H9 (cell line): ENCODE measurements around the gene UBTF. TPM values are rescaled to one million over a fixed set of nuclear protein-coding genes. Genes with fewer than 3 reads are reported as not detected.

Source experiments
- DNase-seq: peaks from one replicate; pipeline ENCODE4 v3.0.0-alpha.2; 2017
- H2AFZ ChIP-seq: one replicate; pipeline ENCODE4 v1.6.1; 2013; ENCODE audit warnings: mild to moderate bottlenecking, low read length, control low read depth, moderate library complexity
- H2AK5ac ChIP-seq: 2 replicates; pipeline ENCODE4 v1.6.1; 2013; ENCODE audit warnings: low read length, control low read depth, mixed read lengths; ENCODE audit not compliant: insufficient read length
- H2BK120ac ChIP-seq: one replicate; pipeline ENCODE4 v1.6.1; 2013; ENCODE audit warnings: low read depth, mild to moderate bottlenecking, low read length, control low read depth, inconsistent platforms; ENCODE audit not compliant: poor library complexity, severe bottlenecking
- H2BK12ac ChIP-seq: 2 replicates; pipeline ENCODE4 v1.6.1; 2013; ENCODE audit warnings: low read length, control low read depth, mixed read lengths, low read depth; ENCODE audit not compliant: insufficient read length
- H2BK15ac ChIP-seq: 2 replicates; pipeline ENCODE4 v1.6.1; 2013; ENCODE audit warnings: low read depth, low read length, control low read depth
- H2BK20ac ChIP-seq: one replicate; pipeline ENCODE4 v1.6.1; 2013; ENCODE audit warnings: low read depth, mild to moderate bottlenecking, low read length, control low read depth, inconsistent platforms; ENCODE audit not compliant: poor library complexity, severe bottlenecking
- H2BK5ac ChIP-seq: 2 replicates; pipeline ENCODE4 v1.6.1; 2013; ENCODE audit warnings: low read length, control low read depth, mixed read lengths; ENCODE audit not compliant: insufficient read length
- H3K14ac ChIP-seq: 2 replicates; pipeline ENCODE4 v1.6.1; 2013; ENCODE audit warnings: low read length, control low read depth; ENCODE audit not compliant: insufficient read depth
- H3K18ac ChIP-seq: 2 replicates; pipeline ENCODE4 v1.6.1; 2013; ENCODE audit warnings: low read depth, mild to moderate bottlenecking, mixed read lengths, low read length, control low read depth; ENCODE audit not compliant: insufficient read length
- H3K23ac ChIP-seq: 2 replicates; pipeline ENCODE4 v1.6.1; 2013; ENCODE audit warnings: low read length, control low read depth, mixed read lengths, low read depth; ENCODE audit not compliant: insufficient read length
- H3K23me2 ChIP-seq: 2 replicates; pipeline ENCODE4 v1.6.1; 2013; ENCODE audit warnings: low read depth, mild to moderate bottlenecking, mixed read lengths, low read length, control low read depth; ENCODE audit not compliant: insufficient read length, poor library complexity, severe bottlenecking
- H3K27ac ChIP-seq: 2 replicates; pipeline ENCODE4 v1.5.1; 2013; ENCODE audit warnings: low read length, control low read depth, mixed read lengths, low read depth; ENCODE audit not compliant: insufficient read length
- H3K27me3 ChIP-seq: 2 replicates; pipeline ENCODE4 v1.6.1; 2013; ENCODE audit warnings: low read length, control low read depth, inconsistent platforms; ENCODE audit not compliant: insufficient read depth
- H3K4ac ChIP-seq: 2 replicates; pipeline ENCODE4 v1.6.1; 2013; ENCODE audit warnings: low read depth, mild to moderate bottlenecking, control low read depth, inconsistent platforms, low read length, moderate library complexity
- H3K4me1 ChIP-seq: 2 replicates; pipeline ENCODE4 v1.6.1; 2013; ENCODE audit warnings: low read length, control low read depth, inconsistent platforms; ENCODE audit not compliant: insufficient read depth
- H3K4me2 ChIP-seq: 2 replicates; pipeline ENCODE4 v1.6.1; 2013; ENCODE audit warnings: low read length, control low read depth, mixed read lengths; ENCODE audit not compliant: insufficient read length, insufficient read depth
- H3K56ac ChIP-seq: 2 replicates; pipeline ENCODE4 v1.6.1; 2013; ENCODE audit warnings: low read depth, mild to moderate bottlenecking, mixed read lengths, low read length, control low read depth; ENCODE audit not compliant: insufficient read length
- H3K79me1 ChIP-seq: 2 replicates; pipeline ENCODE4 v1.6.1; 2013; ENCODE audit warnings: low read depth, mild to moderate bottlenecking, moderate library complexity, low read length, control low read depth, inconsistent platforms; ENCODE audit not compliant: insufficient read depth, poor library complexity, severe bottlenecking
- H3K79me2 ChIP-seq: 2 replicates; pipeline ENCODE4 v1.6.1; 2013; ENCODE audit warnings: low read length, control low read depth, inconsistent platforms; ENCODE audit not compliant: insufficient read depth
- H3K9ac ChIP-seq: 2 replicates; pipeline ENCODE4 v1.6.1; 2013; ENCODE audit warnings: low read length, control low read depth, mixed read lengths; ENCODE audit not compliant: insufficient read length; ENCODE audit errors: extremely low read depth
- H3K9me3 ChIP-seq: one replicate; pipeline ENCODE4 v1.6.1; 2013; ENCODE audit warnings: low read depth, low read length, inconsistent platforms; ENCODE audit not compliant: control insufficient read depth
- H3T11ph ChIP-seq: one replicate; pipeline ENCODE4 v1.6.1; 2013; ENCODE audit warnings: mild to moderate bottlenecking, low read length, control low read depth, inconsistent platforms
- H4K20me1 ChIP-seq: one replicate; pipeline ENCODE4 v1.6.1; 2013; ENCODE audit not compliant: control insufficient read depth, insufficient read length, insufficient read depth
- H4K5ac ChIP-seq: 2 replicates; pipeline ENCODE4 v1.6.1; 2013; ENCODE audit warnings: low read depth, mild to moderate bottlenecking, mixed read lengths, low read length, control low read depth; ENCODE audit not compliant: insufficient read length
- H4K8ac ChIP-seq: replicated peaks from 2 replicates; pipeline ENCODE4 v1.6.1; 2013; ENCODE audit warnings: low read length, control low read depth, mixed read lengths, low read depth; ENCODE audit not compliant: insufficient read length
- H4K91ac ChIP-seq: 2 replicates; pipeline ENCODE4 v1.6.1; 2013; ENCODE audit warnings: low read depth, mild to moderate bottlenecking, moderate library complexity, mixed read lengths, low read length, control low read depth; ENCODE audit not compliant: insufficient read length
- H3K27ac Mint-ChIP-seq, 3 experiments: 2 replicates in 2 of 3; 3 replicates in 1 of 3; pipeline ENCODE4 v1.8.0; 2020 to 2021; ENCODE audit warnings: mixed read lengths in 3 of 3, mild to moderate bottlenecking in 1 of 3, moderate library complexity in 1 of 3
- H3K27me3 Mint-ChIP-seq: 2 replicates; pipeline ENCODE4 v1.8.0; 2021; ENCODE audit warnings: low read depth, mild to moderate bottlenecking, moderate library complexity, mixed read lengths
- H3K36me3 Mint-ChIP-seq, 3 experiments: 2 replicates in 2 of 3; 3 replicates in 1 of 3; pipeline ENCODE4 v1.8.0; 2020 to 2021; ENCODE audit warnings: low read depth in 3 of 3, mixed read lengths in 3 of 3; ENCODE audit not compliant: insufficient read depth in 1 of 3
- H3K4me1 Mint-ChIP-seq, 2 experiments: 2 replicates each; pipeline ENCODE4 v1.8.0; 2020; ENCODE audit warnings: mixed read lengths in 2 of 2
- H3K4me3 Mint-ChIP-seq, 2 experiments: 2 replicates in 1 of 2; 3 replicates in 1 of 2; pipeline ENCODE4 v1.8.0; 2020 to 2021; ENCODE audit warnings: mild to moderate bottlenecking in 2 of 2, mixed read lengths in 2 of 2, moderate library complexity in 1 of 2
- H3K9me3 Mint-ChIP-seq, 2 experiments: 2 replicates in 1 of 2; 3 replicates in 1 of 2; pipeline ENCODE4 v1.8.0; 2020; ENCODE audit warnings: mild to moderate bottlenecking in 2 of 2, mixed read lengths in 2 of 2, moderate library complexity in 1 of 2
- CTCF ChIP-seq: fragments of 200-600 bp; sonication (generic); conservative IDR thresholded peaks from 3 replicates; pipeline ENCODE4 v1.8.0; 2021; ENCODE audit warnings: antibody characterized with exemption, mild to moderate bottlenecking
- WGBS: extraction: QIAGEN DNeasy Blood & Tissue Kit; methylation state at CpG from one replicate; pipeline ENCODE4 v1.1.7; 2013; ENCODE audit warnings: missing lambda C conversion rate, low lambda C conversion rate, mixed read lengths; ENCODE audit not compliant: insufficient read length; ENCODE audit errors: extremely low coverage; 5-methylcytosine and 5-hydroxymethylcytosine counted together
- total RNA-seq: library from RNA; stranded (reverse); gene quantifications from 2 replicates; pipeline ENCODE4 v1.2.1, GENCODE V29; 2021

UBTF gene
- total RNA-seq, 1 experiment from 2014 or later, result 151 TPM

GRCh38 chr17:44204441-44204882 lies 15.0 kb downstream of the UBTF start:
- H3K9me3 ChIP-seq, result no peaks in the 10 kb centered on the region
- H3K56ac ChIP-seq, result no peak overlapping the region
- H3K4me3 Mint-ChIP-seq, result no peak overlapping the region
- H3K4ac ChIP-seq, result no peak overlapping the region
- no peak overlapping the region for H3K9ac ChIP-seq
- no peak overlapping the region for H4K91ac ChIP-seq
- no peak overlapping the region for H2BK15ac ChIP-seq
- DNase-seq, result no peak
- no peak overlapping the region for H3K14ac ChIP-seq
- no peaks in the 10 kb centered on the region for H3K27me3 ChIP-seq
- H3K23ac ChIP-seq, result no peak overlapping the region
- H3K9me3 Mint-ChIP-seq, result no peaks in the 10 kb centered on the region
- WGBS, result no CpG with 5 or more reads among the region's 5 CpGs
- no peaks in the 10 kb centered on the region for H3K23me2 ChIP-seq
- H4K8ac ChIP-seq, result no peak overlapping the region
- H3K18ac ChIP-seq, result no peak overlapping the region
- no peak overlapping the region for H2BK12ac ChIP-seq
- H3K36me3 Mint-ChIP-seq, result peaks cover 16 to 38% (median 24%) of the 10 kb centered on the region in 3 experiments
- no peak overlapping the region for H2AFZ ChIP-seq
- H3K4me1 ChIP-seq, result no peaks in the 10 kb centered on the region
- H3K27me3 Mint-ChIP-seq, result no peaks in the 10 kb centered on the region; the same call in 1 of the 2 replicates
- no peaks in the 10 kb centered on the region for H3K79me1 ChIP-seq
- no peak overlapping the region for H2BK20ac ChIP-seq
- TF ChIP-seq CTCF, result no peak
- H3K4me2 ChIP-seq, result no peak overlapping the region
- no peaks in the 10 kb centered on the region for H4K20me1 ChIP-seq
- peaks cover 22 to 28% of the 10 kb centered on the region in 2 experiments for H3K4me1 Mint-ChIP-seq
- peak overlapping the region in 1 of 3 experiments; percentile 40; a peak in 2 of 7 replicates for H3K27ac Mint-ChIP-seq
- no peak overlapping the region for H3K27ac ChIP-seq
- no peak overlapping the region for H2BK5ac ChIP-seq
- no peak overlapping the region for H2BK120ac ChIP-seq
- no peak overlapping the region for H3T11ph ChIP-seq
- no peak overlapping the region for H4K5ac ChIP-seq
- no peaks in the 10 kb centered on the region for H3K79me2 ChIP-seq
- no peak overlapping the region for H2AK5ac ChIP-seq
